K562 (cell line): Measurements from ENCODE around the gene CDKL1. TPM values are rescaled to one million over a fixed set of nuclear protein-coding genes. Genes with fewer than 3 reads are reported as not detected.

Experiments used
- ATAC-seq: fragments of 200-7000 bp; cut with Tn5 transposase; 3 replicates; pipeline ENCODE4 v1.9.1; 2020; ENCODE audit warnings: moderate library complexity
- Bru-seq: library from RNA; stranded (reverse); fragments of 400-500 nt; gene quantifications from one replicate; lab custom pipeline; 2021; lab: Mats Ljungman, UMichigan
- BruChase-seq, 2 experiments: library from RNA; stranded (reverse); fragments of 400-500 nt; gene quantifications; one replicate each; lab custom pipeline; 2021; lab: Mats Ljungman, UMichigan
- BruUV-seq: library from RNA; stranded (reverse); fragments of 400-500 nt; replicated peaks from 2 replicates; lab custom pipeline; 2021; lab: Mats Ljungman, UMichigan
- CTCF ChIA-PET: fragments of 300-600 bp; formaldehyde crosslinking; extraction: SDS; loops from one replicate; lab custom pipeline; 2021; ENCODE audit warnings: low intra/inter-chr PET ratio; lab: Yijun Ruan, JAX
- POLR2A ChIA-PET: fragments of 300-600, 350-650 bp; sonication (Branson Sonifier 250); formaldehyde crosslinking; extraction: SDS; loops from one replicate; lab custom pipeline; 2021; ENCODE audit warnings: antibody characterized with exemption, inconsistent platforms; lab: Yijun Ruan, JAX
- DNase-seq, 4 experiments: peaks; one replicate each; pipeline versions ENCODE4 v3.0.0 to v3.0.0-alpha.2; 2011 to 2018; ENCODE audit warnings: low spot score in 3 of 4, mixed read lengths in 3 of 4; ENCODE audit errors: extremely low read depth in 1 of 4
- FAIRE-seq: peaks from 2 replicates; lab custom pipeline; 2011; peaks lifted over from hg19 to GRCh38; lab: Jason Lieb, UNC
- H2AFZ ChIP-seq: 2 replicates; pipeline ENCODE4 v1.6.0; 2011; ENCODE audit warnings: low read depth, low read length, control low read depth, inconsistent platforms
- H3K27ac ChIP-seq: fragments of 200-600 bp; 3 replicates; pipeline ENCODE4 v1.8.0; 2011; ENCODE audit warnings: low read depth, mild to moderate bottlenecking, control low read depth, inconsistent platforms, low read length, moderate library complexity, mixed read lengths; ENCODE audit errors: extremely low read depth
- H3K27me3 ChIP-seq, 2 experiments: fragments of 300-600 bp in 1 of 2; 2 replicates in 1 of 2; 3 replicates in 1 of 2; pipeline versions ENCODE4 v1.6.0 to v1.8.0; 2011; ENCODE audit warnings: inconsistent platforms in 2 of 2, low read length in 2 of 2, mild to moderate bottlenecking in 1 of 2, mixed read lengths in 1 of 2, moderate library complexity in 1 of 2; ENCODE audit not compliant: control insufficient read depth in 2 of 2, insufficient read depth in 2 of 2
- H3K36me3 ChIP-seq: fragments of 300-600 bp; 3 replicates; pipeline ENCODE4 v1.8.0; 2011; ENCODE audit warnings: mild to moderate bottlenecking, low read length, inconsistent platforms; ENCODE audit not compliant: control insufficient read depth, insufficient read depth
- H3K4me1 ChIP-seq, 2 experiments: fragments of 200-600 bp in 1 of 2; replicated peaks in 1 of 2; 2 replicates in 1 of 2; 3 replicates in 1 of 2; pipeline versions ENCODE4 v1.5.1 to v1.8.0; 2011; ENCODE audit warnings: inconsistent platforms in 2 of 2, low read length in 2 of 2, mild to moderate bottlenecking in 1 of 2, mixed read lengths in 1 of 2, moderate library complexity in 1 of 2; ENCODE audit not compliant: control insufficient read depth in 2 of 2, insufficient read depth in 2 of 2
- H3K4me2 ChIP-seq: 2 replicates; pipeline ENCODE4 v1.6.1; 2011; ENCODE audit warnings: low read length, control low read depth, inconsistent platforms, mixed read lengths; ENCODE audit not compliant: insufficient read depth
- H3K4me3 ChIP-seq: fragments of 200-600 bp; sonication (generic), shearing (Covaris generic); 2 replicates; pipeline ENCODE4 v1.5.1; 2016; ENCODE audit warnings: control low read depth, inconsistent platforms
- H3K79me2 ChIP-seq: fragments of 200-600 bp; 3 replicates; pipeline ENCODE4 v1.8.0; 2011; ENCODE audit warnings: low read length, inconsistent platforms; ENCODE audit not compliant: control insufficient read depth, insufficient read depth
- H3K9ac ChIP-seq, 2 experiments: 2 replicates each; pipeline versions ENCODE4 v1.6.0 to v1.6.1; 2011; ENCODE audit warnings: low read depth in 2 of 2, low read length in 2 of 2, control low read depth in 1 of 2, inconsistent platforms in 1 of 2, mild to moderate bottlenecking in 1 of 2, mixed read lengths in 1 of 2; ENCODE audit not compliant: insufficient read depth in 1 of 2
- H3K9me1 ChIP-seq: one replicate; pipeline ENCODE4 v1.6.0; 2011; ENCODE audit warnings: inconsistent platforms, mild to moderate bottlenecking, low read length, moderate library complexity; ENCODE audit not compliant: control insufficient read depth, insufficient read depth
- H3K9me3 ChIP-seq: replicated peaks from 2 replicates; pipeline ENCODE4 v1.5.1; 2011; ENCODE audit warnings: low read depth, low read length, inconsistent platforms; ENCODE audit not compliant: control insufficient read depth, insufficient read depth
- H4K20me1 ChIP-seq: replicated peaks from 2 replicates; pipeline ENCODE4 v1.6.1; 2011; ENCODE audit warnings: low read length, inconsistent platforms, mixed read lengths; ENCODE audit not compliant: control insufficient read depth, insufficient read depth
- CBFB ChIP-seq: sonication (generic); formaldehyde crosslinking; IDR thresholded peaks from 2 replicates; pipeline ENCODE4 v1.4.0; 2020; ENCODE audit warnings: mild to moderate bottlenecking, missing genetic modification reagents
- CREB1 ChIP-seq, 2 experiments: sonication (generic) in 1 of 2; formaldehyde crosslinking in 1 of 2; IDR thresholded peaks; 2 replicates each; pipeline versions ENCODE4 v1.6.1 to v1.8.0; 2012 to 2022; ENCODE audit warnings: inconsistent platforms in 1 of 2, mild to moderate bottlenecking in 1 of 2, missing genetic modification reagents in 1 of 2, moderate library complexity in 1 of 2
- ELF1 ChIP-seq: fragments of 200-800 bp; sonication (Bioruptor generic); IDR thresholded peaks from 2 replicates; pipeline ENCODE4 v1.6.1; 2016; ENCODE audit warnings: missing genetic modification characterization, missing compliant biosample characterization
- KAT2B ChIP-seq: IDR thresholded peaks from one replicate; pipeline ENCODE4 v1.6.1; 2012; ENCODE audit warnings: low read depth, mild to moderate bottlenecking, control low read depth, inconsistent platforms, low read length, moderate library complexity
- NRF1 ChIP-seq, 2 experiments: fragments of 450-650 bp; IDR thresholded peaks in 1 of 2; conservative IDR thresholded peaks in 1 of 2; 2 replicates each; pipeline ENCODE4 v1.6.1; 2014; ENCODE audit warnings: mild to moderate bottlenecking in 2 of 2
- POLR2G ChIP-seq: fragments of 200-400 bp; formaldehyde crosslinking; IDR thresholded peaks from 2 replicates; pipeline ENCODE4 v1.6.1; 2017; ENCODE audit warnings: low read depth, mild to moderate bottlenecking, antibody characterized with exemption, low read length, moderate library complexity
- VEZF1 ChIP-seq: fragments of 200-800 bp; sonication (Bioruptor generic); IDR thresholded peaks from 2 replicates; pipeline ENCODE4 v1.6.1; 2017; ENCODE audit warnings: missing genetic modification characterization, missing compliant biosample characterization
- YY1 ChIP-seq, 3 experiments: IDR thresholded peaks; 2 replicates each; pipeline ENCODE4 v1.6.1; 2011; ENCODE audit warnings: low read length in 2 of 3, mild to moderate bottlenecking in 2 of 3, moderate library complexity in 2 of 3, borderline replicate concordance in 1 of 3, control low read depth in 1 of 3, low read depth in 1 of 3; ENCODE audit not compliant: insufficient read depth in 3 of 3, insufficient replicate concordance in 2 of 3, control insufficient read depth in 1 of 3, insufficient read length in 1 of 3; ENCODE audit errors: extremely low read depth in 1 of 3
- ZNF507 ChIP-seq: conservative IDR thresholded peaks from 2 replicates; pipeline ENCODE4 v1.6.1; 2017; ENCODE audit warnings: missing genetic modification characterization, missing compliant biosample characterization
- WGBS: fragments of 100-300 bp; shearing (Covaris generic); methylation state at CpG from one replicate; pipeline ENCODE4 v1.1.6; 2016; ENCODE audit warnings: low coverage, mixed read lengths; ENCODE audit not compliant: insufficient coverage; ENCODE audit errors: missing lambda C conversion rate; 5-methylcytosine and 5-hydroxymethylcytosine counted together
- in situ Hi-C: fragments of 300-500 bp; cut with MboI; formaldehyde crosslinking; loops from 4 replicates; pipeline ENCODE4 v1.15.0; 2018; ENCODE audit warnings: inconsistent platforms, mixed read lengths
- intact Hi-C: fragments of 100-400 bp; cut with micrococcal nuclease; formaldehyde crosslinking; loops from 2 replicates; pipeline ENCODE4 v1.14.2; 2022
- long read RNA-seq, 3 experiments: library from polyadenylated mRNA in 2 of 3; library from RNA in 1 of 3; unstranded in 2 of 3; stranded (forward) in 1 of 3; transcript quantifications; one replicate each; pipeline ENCODE4 v2.0.0, GENCODE V29; 2019 to 2022
- polyA minus RNA-seq, 3 experiments: library from RNA; depleted of rRNA, polyadenylated mRNA; stranded (reverse); fragments of >200 nt; gene quantifications; 2 replicates each; pipeline ENCODE4 v1.2.3, GENCODE V29; 2011
- polyA plus RNA-seq, 8 experiments: library from polyadenylated mRNA; depleted of rRNA in 4 of 8; stranded (reverse) in 5 of 8; unstranded in 3 of 8; fragments of >200 nt; fragmentation: Nextera tagmentation in 2 of 8; fragmentation: Illumina TruSeq in 1 of 8; extraction: Ambion mirVana in 2 of 8; extraction: Trizol in 1 of 8; gene quantifications; 2 replicates each; pipeline versions ENCODE4 v1.2.1 to v1.2.3, GENCODE V29; 2011 to 2014; ENCODE audit warnings: inconsistent platforms in 1 of 8, missing spikeins in 1 of 8
- total RNA-seq, 7 experiments: library from RNA; depleted of rRNA in 6 of 7; stranded (reverse); fragments of >200 nt in 6 of 7; fragmentation: Illumina TruSeq in 2 of 7; extraction: Trizol in 2 of 7; gene quantifications; 2 replicates each; pipeline versions ENCODE4 v1.2.1 to v1.2.3, GENCODE V29; 2011 to 2021; ENCODE audit warnings: low replicate concordance in 1 of 7
- TF ChIP-seq, protein P1 (sequence below), 2 experiments: fragments of 200-800 bp in 1 of 2; sonication (Bioruptor generic) in 1 of 2; sonication (generic) in 1 of 2; formaldehyde crosslinking in 1 of 2; IDR thresholded peaks in 1 of 2; conservative IDR thresholded peaks in 1 of 2; 2 replicates each; pipeline versions ENCODE4 v1.5.0 to v1.6.1; 2016 to 2020; ENCODE audit warnings: missing compliant biosample characterization in 1 of 2, missing genetic modification characterization in 1 of 2, missing genetic modification reagents in 1 of 2

Gene CDKL1
- 6.0 and 29.9 TPM in 2 replicates for total RNA-seq (2011; cell fraction: chromatin; rRNA removed; ENCODE audit: low replicate concordance)
- 6.5 and 7.5 TPM in 2 replicates for total RNA-seq (2011; cell fraction: nucleolus; rRNA removed)
- total RNA-seq (2011; cell fraction: nucleoplasm; rRNA removed) = 8.9 and 12.5 TPM in 2 replicates
- 11.1 and 18.1 TPM in 2 replicates for total RNA-seq (2014; rRNA removed)
- 6.2 and 8.5 TPM in 2 replicates for total RNA-seq (2014; rRNA removed; fragmentation: Illumina TruSeq; extraction: Trizol)
- total RNA-seq (2015; rRNA removed; fragmentation: Illumina TruSeq; extraction: Trizol) = 9.0 and 10.7 TPM in 2 replicates
- total RNA-seq (2021) = 7.3 and 7.5 TPM in 2 replicates
- 9.3 and 11.5 TPM in 2 replicates for polyA plus RNA-seq (2011; rRNA removed)
- 1.9 and 2.1 TPM in 2 replicates for polyA plus RNA-seq (2011; cell fraction: cytosol; rRNA removed)
- polyA plus RNA-seq (2011; cell fraction: nucleus; rRNA removed) = 3.6 and 5.4 TPM in 2 replicates
- polyA plus RNA-seq (2012) = 1.3 and 4.8 TPM in 2 replicates
- 3.7 and 35.0 TPM in 2 replicates for polyA plus RNA-seq (2014; fragmentation: Illumina TruSeq; extraction: Trizol)
- polyA plus RNA-seq (2014; fragmentation: Nextera tagmentation; extraction: Ambion mirVana) = 1 to 10 TPM; 2.3 to 4.8 TPM
- polyA plus RNA-seq (2014; rRNA removed) = 4.4 and 6.9 TPM in 2 replicates
- 6.8 and 9.4 TPM in 2 replicates for polyA minus RNA-seq (2011; rRNA and poly(A)+ RNA removed)
- 9.6 and 10.1 TPM in 2 replicates for polyA minus RNA-seq (2011; cell fraction: cytosol; rRNA and poly(A)+ RNA removed)
- polyA minus RNA-seq (2011; cell fraction: nucleus; rRNA and poly(A)+ RNA removed) = 11.1 and 29.4 TPM in 2 replicates
- Bru-seq, nascent RNA = percentile 59 among the genes with signal in this experiment
- percentile 61 among the genes with signal in this experiment for BruChase-seq, experiment 1, labeled RNA remaining after a 2-hour chase
- percentile 57 among the genes with signal in this experiment for BruChase-seq, experiment 2, labeled RNA remaining after a 6-hour chase
- long read RNA-seq, experiment 1, partial matches to known transcripts = 0 of 14 reads
- long read RNA-seq, experiment 1, other reads (novel, unspliced or antisense) = 14 of 14 reads
- long read RNA-seq, experiment 2, partial matches to known transcripts = 0 of 1 reads
- long read RNA-seq, experiment 2, other reads (novel, unspliced or antisense) = 1 of 1 reads
- long read RNA-seq, experiment 3, partial matches to known transcripts = 0 of 2 reads
- long read RNA-seq, experiment 3, other reads (novel, unspliced or antisense) = 2 of 2 reads

- Histone ChIP-seq H3K4me3 (peak within 1 kb of the TSS; percentile 60), H3K79me2 (peaks cover 24% of the 10 kb centered on the region), H4K20me1 (no peaks in the 10 kb centered on the region), H3K9ac (peak within 1 kb of the TSS; percentile 86 to 93), H3K4me2 (peak within 1 kb of the TSS; percentile 84), H3K27me3 (no peaks in the 10 kb centered on the region), H2AFZ (peak within 1 kb of the TSS; percentile 99), H3K9me3 (no peaks in the 10 kb centered on the region), H3K9me1 (no peaks in the 10 kb centered on the region), H3K4me1 (peaks cover 5 to 15% of the 10 kb centered on the region in 2 experiments; a peak in 4 of 5 replicates), H3K27ac (peak within 1 kb of the TSS; percentile 74), H3K36me3 (peaks cover 3% of the 10 kb centered on the region; the same call in 1 of the 3 replicates)
- ChIA-PET POLR2A (interaction anchor here (0.7 to 1.3 kb wide), 3 partner anchors 23 to 93 kb away, joined by 3 to 5 read pairs (median 4); no protein-coding TSS in a partner anchor), CTCF (no interaction called here)
- FAIRE-seq (no peak), ATAC-seq (peak; percentile 88), DNase-seq (peak; percentile 59 to 76 (median 74))
- 0% methylated on average over 18 of the region's 77 CpGs for WGBS
- in situ Hi-C loops (no loop called here), intact Hi-C loops (loop anchor here (2.0 to 5.0 kb wide), 2 partner anchors 76 to 135 kb away; partner anchors contain the start of gene MAP4K5)
- BruUV-seq = no TSS peak
- TF ChIP-seq POLR2G (peak; percentile 90), NRF1 (conservative IDR thresholded peaks at IDR 0.05 in 1 of 2, IDR thresholded peaks at IDR 0.05 in 1 of 2) (peak; percentile 62 to 68), VEZF1 (CRISPR knock-in tag) (peak; percentile 46), KAT2B (no peak), ELF1 (tag) (0 out of 2 replicates have a peak, but pooled peaks have one; percentile 22), CBFB (CRISPR knock-in tag) (no peak), CREB1 (IDR thresholded peaks at IDR 0.05) (no peak), CREB1 (CRISPR knock-in tag; IDR thresholded peaks at IDR 0.05) (0 out of 2 replicates have a peak, but pooled peaks have one; percentile 23), ZNF507 (no peak), YY1 (IDR thresholded peaks at IDR 0.05; ENCODE audit: borderline replicate concordance in 1 of 3, control insufficient read depth in 1 of 3, extremely low read depth in 1 of 3, insufficient read depth in 3 of 3, insufficient read length in 1 of 3, insufficient replicate concordance in 2 of 3, low read depth in 1 of 3, low read length in 2 of 3) (peak in 1 of 3 experiments; percentile 53)
- TF ChIP-seq, protein P1, sequence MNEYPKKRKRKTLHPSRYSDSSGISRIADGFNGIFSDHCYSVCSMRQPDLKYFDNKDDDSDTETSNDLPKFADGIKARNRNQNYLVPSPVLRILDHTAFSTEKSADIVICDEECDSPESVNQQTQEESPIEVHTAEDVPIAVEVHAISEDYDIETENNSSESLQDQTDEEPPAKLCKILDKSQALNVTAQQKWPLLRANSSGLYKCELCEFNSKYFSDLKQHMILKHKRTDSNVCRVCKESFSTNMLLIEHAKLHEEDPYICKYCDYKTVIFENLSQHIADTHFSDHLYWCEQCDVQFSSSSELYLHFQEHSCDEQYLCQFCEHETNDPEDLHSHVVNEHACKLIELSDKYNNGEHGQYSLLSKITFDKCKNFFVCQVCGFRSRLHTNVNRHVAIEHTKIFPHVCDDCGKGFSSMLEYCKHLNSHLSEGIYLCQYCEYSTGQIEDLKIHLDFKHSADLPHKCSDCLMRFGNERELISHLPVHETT (CRISPR knock-in tag; conservative IDR thresholded peaks at IDR 0.05 in 1 of 2, IDR thresholded peaks at IDR 0.05 in 1 of 2) = peak in 1 of 2 experiments; percentile 66; a peak in 2 of 4 replicates
Measured at GRCh38 chr14:50396631-50397389, at the start of gene CDKL1. Gene CDKL1 (minus strand): TSS chr14:50396881. CDS start chr14:50395868, 1,013 bp downstream.
